Esophagus muscularis mucosa (tissue), 4 donors: Measurements from ENCODE around the gene LHPP. TPM values are rescaled to one million over a fixed set of nuclear protein-coding genes. Genes with fewer than 3 reads are reported as not detected.

Experiments
- DNase-seq: peaks from one replicate; pipeline ENCODE4 v3.0.0-alpha.2; 2017; ENCODE audit errors: extremely low spot score
- H3K27ac ChIP-seq, 4 donors: fragments of 200-600 bp; sonication (generic); replicated peaks in 1 of 4; 1 replicate in 3 of 4; 2 replicates in 1 of 4; pipeline ENCODE4 v1.5.1; 2016 to 2019; ENCODE audit warnings: mild to moderate bottlenecking in 1 of 4
- H3K27me3 ChIP-seq, 4 donors: fragments of 200-600 bp; sonication (generic); one replicate each; pipeline versions ENCODE4 v1.5.1 to v1.6.0; 2016 to 2019
- H3K36me3 ChIP-seq, 4 donors: fragments of 200-600 bp; sonication (generic); one replicate each; pipeline ENCODE4 v1.5.1; 2016 to 2019
- H3K4me1 ChIP-seq, 4 donors: fragments of 200-600 bp; sonication (generic); one replicate each; pipeline ENCODE4 v1.5.1; 2016 to 2019
- H3K4me3 ChIP-seq, 4 donors: fragments of 200-600 bp; sonication (generic); 1 replicate in 2 of 4; 2 replicates in 2 of 4; pipeline ENCODE4 v1.5.1; 2016 to 2019; ENCODE audit warnings: mild to moderate bottlenecking in 4 of 4, moderate library complexity in 1 of 4
- H3K9me3 ChIP-seq, 4 donors: fragments of 200-600 bp; sonication (generic); 1 replicate in 3 of 4; 2 replicates in 1 of 4; pipeline ENCODE4 v1.5.1; 2016 to 2019
- CTCF ChIP-seq, 3 experiments: fragments of 200-600 bp in 2 of 3; fragments of 450-650 bp in 1 of 3; sonication (generic) in 2 of 3; IDR thresholded peaks; one replicate each; pipeline ENCODE4 v1.5.1; 2017 to 2019; ENCODE audit warnings: antibody characterized with exemption in 3 of 3, mild to moderate bottlenecking in 2 of 3, moderate library complexity in 1 of 3
- EP300 ChIP-seq: sonication (generic); formaldehyde crosslinking; IDR thresholded peaks from one replicate; pipeline ENCODE4 v1.6.1; 2017; ENCODE audit warnings: antibody characterized with exemption
- POLR2A ChIP-seq: fragments of 450-650 bp; IDR thresholded peaks from one replicate; pipeline ENCODE4 v1.6.1; 2017; ENCODE audit warnings: antibody characterized with exemption, moderate library complexity, mild to moderate bottlenecking, low read depth
- POLR2AphosphoS5 ChIP-seq, 2 donors: sonication (generic); formaldehyde crosslinking; IDR thresholded peaks; one replicate each; pipeline ENCODE4 v1.6.1; 2017; ENCODE audit warnings: antibody characterized with exemption in 2 of 2
- WGBS: methylation state at CpG from one replicate; pipeline ENCODE4 v1.1.5; 2018; 5-methylcytosine and 5-hydroxymethylcytosine counted together
- intact Hi-C: fragments of 100-400 bp; cut with DNase I; formaldehyde crosslinking; loops from one replicate; pipeline ENCODE4 v1.15.1; 2023
- total RNA-seq, 4 donors: library from RNA; depleted of rRNA; stranded (reverse); fragments of >200 nt; gene quantifications; one replicate each; pipeline versions ENCODE4 v1.1.0 to v1.2.1, GENCODE V29; 2016

Gene LHPP
- total RNA-seq, 4 donors from 2014 or later: 10.8 to 20.9 (median 15.7) TPM

- no peak for DNase-seq
- TF ChIP-seq POLR2AphosphoS5 (IDR thresholded peaks at IDR 0.05): no peak
- no peak for TF ChIP-seq CTCF (IDR thresholded peaks at IDR 0.05)
- TF ChIP-seq EP300: no peak
- no peak for TF ChIP-seq POLR2A
- Histone ChIP-seq H3K27ac (peak overlapping the region in 2 of 4 donors; percentile 5 to 38), H3K9me3 (no peaks in the 10 kb centered on the region), H3K36me3 (peaks cover 0 to 30% (median 26%) of the 10 kb centered on the region in 4 donors), H3K4me1 (peaks cover 8 to 33% (median 28%) of the 10 kb centered on the region in 4 donors), H3K27me3 (no peaks in the 10 kb centered on the region), H3K4me3 (no peak overlapping the region)
- intact Hi-C loops: no loop called here
- WGBS: 86% methylated on average over 7 of the region's 11 CpGs
These were observed 152.5 kb downstream of the LHPP start for GRCh38 chr10:124614003-124614659.

DNA sequence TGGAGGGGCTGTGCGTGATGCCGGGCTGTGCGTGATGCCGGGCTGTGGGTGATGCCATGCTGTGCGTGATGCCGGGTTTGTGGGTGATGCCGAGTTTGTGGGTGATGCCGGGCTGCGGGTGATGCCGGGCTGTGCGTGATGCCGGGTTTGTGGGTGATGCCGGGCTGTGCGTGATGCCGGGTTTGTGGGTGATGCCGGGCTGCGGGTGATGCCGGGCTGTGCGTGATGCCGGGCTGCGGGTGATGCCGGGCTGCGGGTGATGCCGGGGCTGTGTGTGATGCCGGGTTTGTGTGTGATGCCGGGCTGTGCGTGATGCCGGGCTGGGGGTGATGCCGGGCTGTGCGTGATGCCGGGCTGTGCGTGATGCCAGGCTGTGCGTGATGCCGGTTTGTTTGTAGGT is 153.6 kb downstream of the LHPP start:
- Histone ChIP-seq H3K4me3 (no peak overlapping the region), H3K9me3 (no peaks in the 10 kb centered on the region), H3K4me1 (peaks cover 8 to 35% (median 28%) of the 10 kb centered on the region in 4 donors), H3K27ac (no peak overlapping the region), H3K36me3 (peaks cover 0 to 30% (median 26%) of the 10 kb centered on the region in 4 donors), H3K27me3 (no peaks in the 10 kb centered on the region)
- no peak for TF ChIP-seq EP300
- WGBS: 99% methylated on average over 25 of the region's 34 CpGs
- DNase-seq: no peak
- intact Hi-C loops: no loop called here

- intact Hi-C loops: no loop called here
- Histone ChIP-seq H3K9me3 (no peaks in the 10 kb centered on the region), H3K4me1 (peaks cover 15 to 44% (median 32%) of the 10 kb centered on the region in 4 donors), H3K27ac (no peak overlapping the region), H3K36me3 (peaks cover 0 to 33% (median 26%) of the 10 kb centered on the region in 4 donors), H3K27me3 (no peaks in the 10 kb centered on the region), H3K4me3 (no peak overlapping the region)
- TF ChIP-seq CTCF (IDR thresholded peaks at IDR 0.05): no peak
- no peak for TF ChIP-seq EP300
- no peak for TF ChIP-seq POLR2AphosphoS5 (IDR thresholded peaks at IDR 0.05)
- TF ChIP-seq POLR2A: no peak
- WGBS: 88% methylated on average over 13 of the region's 30 CpGs
- no peak for DNase-seq
These were observed 154.6 kb downstream of the LHPP start for GRCh38 chr10:124616040-124616835.

GRCh38 chr10:124616836-124617130 is 155.2 kb downstream of the LHPP start:
- peaks cover 21 to 44% (median 34%) of the 10 kb centered on the region in 4 donors for H3K4me1 ChIP-seq
- H3K4me3 ChIP-seq: no peak overlapping the region
- H3K27me3 ChIP-seq: no peaks in the 10 kb centered on the region
- TF ChIP-seq POLR2AphosphoS5 (IDR thresholded peaks at IDR 0.05): no peak
- no peak for TF ChIP-seq POLR2A
- no peak for TF ChIP-seq EP300
- no peak for TF ChIP-seq CTCF (IDR thresholded peaks at IDR 0.05)
- peaks cover 0 to 33% (median 27%) of the 10 kb centered on the region in 4 donors for H3K36me3 ChIP-seq
- DNase-seq: no peak
- WGBS: 44% methylated on average over 1 of the region's 4 CpGs
- intact Hi-C loops: no loop called here
- H3K9me3 ChIP-seq: no peaks in the 10 kb centered on the region
- H3K27ac ChIP-seq: no peak overlapping the region

DNA sequence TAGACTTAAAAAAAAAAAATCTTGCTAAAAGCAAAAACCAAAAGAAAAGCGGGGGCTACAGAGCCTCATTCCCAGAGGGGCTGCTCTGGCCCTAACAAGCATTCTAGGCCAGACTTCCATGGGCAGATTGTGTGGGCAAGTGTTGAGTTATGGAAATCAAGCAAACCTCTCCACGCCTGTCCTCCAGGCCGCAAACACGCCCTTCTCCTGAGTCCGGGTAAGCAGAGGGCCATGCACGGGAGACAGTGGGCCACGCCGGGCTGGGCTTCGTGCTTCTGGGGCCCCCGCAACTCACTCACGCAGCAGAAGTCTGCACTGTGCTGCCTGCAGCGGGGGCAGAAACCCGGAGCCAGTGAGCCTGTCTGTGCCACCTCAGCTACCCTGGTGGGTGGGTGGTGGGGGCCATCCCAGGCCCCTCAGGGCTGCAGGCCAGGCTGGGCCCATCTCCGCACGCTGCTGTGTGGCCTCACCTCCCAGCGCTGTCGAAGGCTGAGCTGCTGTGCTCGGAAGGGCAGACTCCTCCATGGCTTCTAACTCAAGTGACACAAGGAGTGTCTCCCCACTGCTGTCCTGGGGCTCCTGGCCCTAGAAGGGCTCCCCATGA is 156.9 kb downstream of the LHPP start:
- H3K4me1 ChIP-seq: peaks cover 25 to 39% (median 26%) of the 10 kb centered on the region in 4 donors
- TF ChIP-seq POLR2AphosphoS5 (IDR thresholded peaks at IDR 0.05) (no peak), POLR2A (no peak), CTCF (IDR thresholded peaks at IDR 0.05) (no peak)
- WGBS: 88% methylated on average over 9 of the region's 18 CpGs

More for the DNA sequence above, 156.9 kb downstream of the LHPP start:
- DNase-seq: no peak
- H3K36me3 ChIP-seq: peaks cover 0 to 47% (median 41%) of the 10 kb centered on the region in 4 donors
- intact Hi-C loops: no loop called here
- no peaks in the 10 kb centered on the region for H3K27me3 ChIP-seq
- no peak overlapping the region for H3K27ac ChIP-seq
- no peak overlapping the region for H3K4me3 ChIP-seq
- H3K9me3 ChIP-seq: no peaks in the 10 kb centered on the region
